Nephron progenitor cell (in vitro differentiated cells): ENCODE results near the gene PAK2.
A peak's percentile ranks its signal among the peaks of the same experiment; 100 is the strongest.
"Not testable (repeated sequence)": the region's sequence is repeated elsewhere in the genome, so short reads cannot be mapped to it uniquely, and the experiment has no call there.

ENCODE experiments used
- DNase-seq: peaks from one replicate; pipeline ENCODE4 v3.0.0; 2021
- H3K27ac Mint-ChIP-seq: 2 replicates; pipeline ENCODE4 v1.8.0; 2021; ENCODE audit warnings: mild to moderate bottlenecking, moderate library complexity, mixed read lengths
- H3K27me3 Mint-ChIP-seq: 2 replicates; pipeline ENCODE4 v1.8.0; 2021; ENCODE audit warnings: mild to moderate bottlenecking, low read depth, mixed read lengths; ENCODE audit not compliant: poor library complexity
- H3K36me3 Mint-ChIP-seq: 2 replicates; pipeline ENCODE4 v1.8.0; 2021; ENCODE audit warnings: low read depth, mixed read lengths
- H3K4me1 Mint-ChIP-seq: 2 replicates; pipeline ENCODE4 v1.8.0; 2021; ENCODE audit warnings: mixed read lengths
- H3K4me3 Mint-ChIP-seq: 2 replicates; pipeline ENCODE4 v1.8.0; 2021; ENCODE audit warnings: mild to moderate bottlenecking, moderate library complexity, mixed read lengths
- H3K9me3 Mint-ChIP-seq: 2 replicates; pipeline ENCODE4 v1.8.0; 2021; ENCODE audit warnings: mild to moderate bottlenecking, moderate library complexity, mixed read lengths
- TF ChIP-seq, protein P1 (sequence below): fragments of 200-600 bp; sonication (generic); IDR thresholded peaks from 2 replicates; pipeline ENCODE4 v1.5.0; 2021; ENCODE audit warnings: antibody characterized with exemption

Gene PAK2

DNA sequence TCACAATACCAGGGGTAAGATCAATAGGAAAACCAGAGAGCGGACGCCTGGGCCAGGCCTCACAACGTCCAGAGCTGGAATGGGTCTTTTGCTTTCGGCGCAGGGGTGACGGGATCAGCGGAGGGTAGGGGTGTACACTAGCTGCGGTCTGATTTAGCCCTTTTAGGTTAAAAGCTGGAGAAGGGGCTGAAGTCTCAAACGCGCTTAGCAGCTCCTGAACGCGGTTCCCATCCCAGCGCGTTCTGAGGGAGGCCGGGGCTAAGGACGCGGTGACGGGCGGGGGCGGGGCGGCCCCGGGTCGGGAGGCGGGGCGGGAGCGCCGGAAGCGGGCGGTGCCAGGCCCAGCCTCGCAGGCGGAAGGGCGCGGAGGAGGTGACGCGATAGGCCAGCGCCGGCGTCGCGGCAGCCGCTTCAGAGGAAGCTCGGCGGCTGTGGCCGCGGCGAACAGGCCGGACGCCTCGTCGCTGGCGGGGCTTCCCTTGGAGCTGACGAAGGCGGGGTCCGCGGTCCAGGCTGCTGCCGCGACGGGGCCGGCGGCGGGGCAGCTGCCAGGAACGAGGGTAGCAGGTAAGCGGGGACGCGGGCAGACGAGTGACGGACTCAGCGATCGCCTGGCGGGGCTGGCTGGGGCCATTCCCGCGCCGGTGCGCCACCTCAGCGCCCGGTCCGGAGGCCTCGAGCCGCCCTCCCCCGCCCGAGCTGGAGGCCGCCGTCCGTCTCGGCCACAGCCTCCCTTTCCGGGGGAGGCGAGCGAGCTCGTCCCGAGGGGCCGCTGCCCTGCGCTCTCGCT, 128.0 kb downstream of the PAK2 start, which contains the start of gene SENP5:
Gene SENP5 (plus strand): TSS at position 414 of the 790 bp plus-strand sequence. CDS start 17,262 bp downstream, outside the sequence.
- Mint-ChIP-seq H3K36me3 (peaks cover 18% of the 10 kb centered on the region), H3K4me3 (peak within 1 kb of the TSS; percentile 99), H3K27ac (peak within 1 kb of the TSS; percentile 100), H3K27me3 (no peaks in the 10 kb centered on the region), H3K4me1 (peaks cover 20% of the 10 kb centered on the region), H3K9me3 (peaks cover 38% of the 10 kb centered on the region)
- TF ChIP-seq, protein P1, sequence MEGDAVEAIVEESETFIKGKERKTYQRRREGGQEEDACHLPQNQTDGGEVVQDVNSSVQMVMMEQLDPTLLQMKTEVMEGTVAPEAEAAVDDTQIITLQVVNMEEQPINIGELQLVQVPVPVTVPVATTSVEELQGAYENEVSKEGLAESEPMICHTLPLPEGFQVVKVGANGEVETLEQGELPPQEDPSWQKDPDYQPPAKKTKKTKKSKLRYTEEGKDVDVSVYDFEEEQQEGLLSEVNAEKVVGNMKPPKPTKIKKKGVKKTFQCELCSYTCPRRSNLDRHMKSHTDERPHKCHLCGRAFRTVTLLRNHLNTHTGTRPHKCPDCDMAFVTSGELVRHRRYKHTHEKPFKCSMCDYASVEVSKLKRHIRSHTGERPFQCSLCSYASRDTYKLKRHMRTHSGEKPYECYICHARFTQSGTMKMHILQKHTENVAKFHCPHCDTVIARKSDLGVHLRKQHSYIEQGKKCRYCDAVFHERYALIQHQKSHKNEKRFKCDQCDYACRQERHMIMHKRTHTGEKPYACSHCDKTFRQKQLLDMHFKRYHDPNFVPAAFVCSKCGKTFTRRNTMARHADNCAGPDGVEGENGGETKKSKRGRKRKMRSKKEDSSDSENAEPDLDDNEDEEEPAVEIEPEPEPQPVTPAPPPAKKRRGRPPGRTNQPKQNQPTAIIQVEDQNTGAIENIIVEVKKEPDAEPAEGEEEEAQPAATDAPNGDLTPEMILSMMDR = no peak
- DNase-seq = peak; percentile 92

DNA sequence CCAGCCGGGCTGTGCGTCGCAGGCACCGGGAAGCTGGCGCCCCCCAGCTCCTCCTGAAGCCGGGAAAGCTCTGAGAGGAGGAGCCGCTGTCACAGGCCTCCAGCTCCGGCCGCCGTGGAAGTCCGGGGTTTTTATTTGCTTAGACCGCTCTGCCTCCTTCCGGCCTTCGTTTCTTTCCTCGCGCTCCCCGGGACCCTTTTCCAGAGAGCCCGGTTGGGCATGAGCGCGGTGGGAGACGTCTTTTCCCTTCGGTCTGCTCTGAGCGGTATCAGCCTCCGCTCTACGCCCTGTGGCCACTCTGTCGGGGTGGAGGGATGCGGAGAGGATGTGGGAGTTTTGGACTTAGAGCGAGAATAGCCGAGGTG, 128.6 kb downstream of the PAK2 start:
- H3K9me3 Mint-ChIP-seq = peaks cover 32% of the 10 kb centered on the region
- TF ChIP-seq, protein P1 = no peak
- peaks cover 20% of the 10 kb centered on the region for H3K4me1 Mint-ChIP-seq
- H3K27ac Mint-ChIP-seq = peak overlapping the region; percentile 100
- peak overlapping the region; percentile 99 for H3K4me3 Mint-ChIP-seq
- peak; percentile 56 for DNase-seq
- peaks cover 18% of the 10 kb centered on the region for H3K36me3 Mint-ChIP-seq
- no peaks in the 10 kb centered on the region for H3K27me3 Mint-ChIP-seq

DNA sequence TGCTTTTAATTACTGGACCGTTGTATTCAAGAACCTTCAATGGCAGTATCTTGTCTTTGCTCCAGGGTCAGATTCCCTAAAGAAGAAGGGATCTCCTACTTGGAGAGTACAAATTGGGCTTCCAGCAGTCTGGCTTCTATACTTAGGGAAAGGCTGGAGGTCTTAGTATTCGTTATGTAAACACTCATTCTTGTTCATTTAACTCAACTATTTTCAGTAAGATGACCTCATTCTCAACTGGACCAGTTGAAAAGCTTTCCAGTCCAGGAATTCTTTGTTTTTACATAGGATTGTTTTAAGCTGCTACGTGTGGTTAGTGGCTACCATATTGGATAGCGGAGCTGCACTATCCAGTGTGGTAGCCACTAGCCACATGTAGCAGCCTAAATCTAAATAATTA, 132.7 kb downstream of the PAK2 start:
- Mint-ChIP-seq H3K27ac (no peak overlapping the region), H3K9me3 (peaks cover under 1% of the 10 kb centered on the region), H3K36me3 (peaks cover 13% of the 10 kb centered on the region), H3K27me3 (no peaks in the 10 kb centered on the region), H3K4me3 (no peak overlapping the region), H3K4me1 (peaks cover 17% of the 10 kb centered on the region)
- TF ChIP-seq, protein P1 = no peak
- DNase-seq = no peak

DNA sequence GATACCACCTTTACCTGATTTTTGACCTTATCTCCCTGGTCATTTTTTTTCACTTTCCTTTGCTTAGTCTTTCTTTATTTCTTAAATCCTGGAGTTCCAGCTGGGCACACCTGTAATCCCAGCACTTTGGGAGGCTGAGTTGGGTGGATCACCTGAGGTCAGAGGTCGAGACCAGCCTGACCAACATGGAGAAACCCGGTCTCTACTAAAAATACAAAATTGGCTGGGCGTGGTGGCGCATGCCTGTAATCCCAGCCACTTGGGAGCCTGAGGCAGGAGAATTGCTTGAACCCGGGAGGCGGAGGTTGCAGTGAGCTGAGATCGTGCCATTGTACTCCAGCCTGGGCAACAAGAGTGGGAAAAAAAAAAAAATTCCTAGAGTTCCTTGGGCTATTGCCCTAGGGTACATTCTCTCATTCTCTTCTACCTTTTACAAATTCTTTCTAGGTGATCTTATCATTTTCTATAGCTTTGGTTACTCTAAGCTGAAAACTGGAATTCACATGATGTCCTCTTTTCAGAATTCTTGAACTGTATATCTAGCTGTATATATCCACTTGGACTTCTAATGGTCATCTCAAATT, 134.9 kb downstream of the PAK2 start:
- Mint-ChIP-seq H3K36me3 (peaks cover 13% of the 10 kb centered on the region), H3K27ac (peak overlapping the region; percentile 11)
- not testable (repeated sequence) for H3K4me1 Mint-ChIP-seq, DNase-seq, H3K9me3 Mint-ChIP-seq, H3K4me3 Mint-ChIP-seq, H3K27me3 Mint-ChIP-seq

DNA sequence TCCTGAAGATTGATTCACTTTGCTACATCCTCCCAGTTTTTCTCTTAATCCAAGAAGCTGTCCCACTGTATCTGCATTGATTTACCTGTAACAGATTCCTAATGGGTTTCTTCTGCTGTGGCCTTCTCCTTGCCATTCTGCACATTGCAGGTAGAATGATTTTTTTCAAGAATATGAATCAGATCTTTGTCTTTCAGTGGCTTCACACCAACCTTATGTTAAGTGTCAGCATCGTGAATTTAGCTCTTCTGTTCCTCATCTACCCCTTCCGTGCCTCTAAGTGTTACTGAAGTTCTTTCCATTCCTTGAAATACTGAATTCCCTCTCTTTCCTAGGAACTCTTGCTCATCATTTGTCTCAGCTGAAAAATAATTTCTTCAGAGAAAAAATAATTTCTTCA, 135.6 kb downstream of the PAK2 start:
- Mint-ChIP-seq H3K27me3 (no peaks in the 10 kb centered on the region), H3K27ac (peak overlapping the region; percentile 10), H3K9me3 (no peaks in the 10 kb centered on the region), H3K4me1 (peaks cover under 1% of the 10 kb centered on the region), H3K36me3 (peaks cover 13% of the 10 kb centered on the region), H3K4me3 (no peak overlapping the region)
- TF ChIP-seq, protein P1 = no peak
- DNase-seq = no peak
